Measurements from ENCODE around the gene UIMC1. TPM values are rescaled to one million over a fixed set of nuclear protein-coding genes. Genes with fewer than 3 reads are reported as not detected.

UIMC1 gene
- total RNA-seq, 1 donor from 2014 or later: 24.5 TPM

GRCh38 chr5:176965633-176966032 lies 40.9 kb downstream of the UIMC1 start:
- Histone ChIP-seq H3K36me3 (ENCODE audit: control insufficient read depth, insufficient read depth, low read length) (peaks cover 11% of the 10 kb centered on the region), H3K4me3 (ENCODE audit: low read depth, low read length) (no peak overlapping the region), H3K27me3 (ENCODE audit: control insufficient read depth, insufficient read depth, low read length) (no peaks in the 10 kb centered on the region)
- no peak for DNase-seq (ENCODE audit: low read depth)
- no peak for FAIRE-seq
- no peak for TF ChIP-seq CTCF (IDR thresholded peaks at IDR 0.05; ENCODE audit: insufficient read depth, low read length, severe bottlenecking)

- Histone ChIP-seq H3K36me3 (ENCODE audit: control insufficient read depth, insufficient read depth, low read length) (peaks cover 2% of the 10 kb centered on the region), H3K4me3 (ENCODE audit: low read depth, low read length) (no peak overlapping the region), H3K27me3 (ENCODE audit: control insufficient read depth, insufficient read depth, low read length) (no peaks in the 10 kb centered on the region)
- DNase-seq (ENCODE audit: low read depth): peak; percentile 52
- FAIRE-seq: no peak
- TF ChIP-seq CTCF (IDR thresholded peaks at IDR 0.05; ENCODE audit: insufficient read depth, low read length, severe bottlenecking): peak; percentile 32
Measured at GRCh38 chr5:176959051-176959450, 47.5 kb downstream of the UIMC1 start.

- FAIRE-seq (no peak), DNase-seq (ENCODE audit: low read depth) (no peak)
- Histone ChIP-seq H3K4me3 (ENCODE audit: low read depth, low read length) (no peak overlapping the region), H3K27me3 (ENCODE audit: control insufficient read depth, insufficient read depth, low read length) (no peaks in the 10 kb centered on the region), H3K36me3 (ENCODE audit: control insufficient read depth, insufficient read depth, low read length) (peaks cover 7% of the 10 kb centered on the region)
- TF ChIP-seq CTCF (IDR thresholded peaks at IDR 0.05; ENCODE audit: insufficient read depth, low read length, severe bottlenecking): no peak
Measured at GRCh38 chr5:176956756-176957155, 49.8 kb downstream of the UIMC1 start.

- TF ChIP-seq CTCF (IDR thresholded peaks at IDR 0.05; ENCODE audit: insufficient read depth, low read length, severe bottlenecking): no peak
- no peak for FAIRE-seq
- peaks cover 7% of the 10 kb centered on the region for H3K36me3 ChIP-seq (ENCODE audit: control insufficient read depth, insufficient read depth, low read length)
- no peaks in the 10 kb centered on the region for H3K27me3 ChIP-seq (ENCODE audit: control insufficient read depth, insufficient read depth, low read length)
- DNase-seq (ENCODE audit: low read depth): peak; percentile 51
- no peak overlapping the region for H3K4me3 ChIP-seq (ENCODE audit: low read depth, low read length)
Measured at GRCh38 chr5:176955895-176956294, 50.7 kb downstream of the UIMC1 start.

GRCh38 chr5:176954050-176954449 lies 52.5 kb downstream of the UIMC1 start:
- no peak for TF ChIP-seq CTCF (IDR thresholded peaks at IDR 0.05; ENCODE audit: insufficient read depth, low read length, severe bottlenecking)
- Histone ChIP-seq H3K27me3 (ENCODE audit: control insufficient read depth, insufficient read depth, low read length) (no peaks in the 10 kb centered on the region), H3K36me3 (ENCODE audit: control insufficient read depth, insufficient read depth, low read length) (peaks cover 9% of the 10 kb centered on the region), H3K4me3 (ENCODE audit: low read depth, low read length) (no peak overlapping the region)
- DNase-seq (ENCODE audit: low read depth): no peak
- no peak for FAIRE-seq

GRCh38 chr5:176952531-176953193 lies 53.9 kb downstream of the UIMC1 start:
- Histone ChIP-seq H3K27me3 (ENCODE audit: control insufficient read depth, insufficient read depth, low read length) (no peaks in the 10 kb centered on the region), H3K36me3 (ENCODE audit: control insufficient read depth, insufficient read depth, low read length) (peaks cover 9% of the 10 kb centered on the region), H3K4me3 (ENCODE audit: low read depth, low read length) (no peak overlapping the region)
- DNase-seq (ENCODE audit: low read depth) (no peak), FAIRE-seq (no peak)
- TF ChIP-seq CTCF (IDR thresholded peaks at IDR 0.05; ENCODE audit: insufficient read depth, low read length, severe bottlenecking): no peak

Measured in bronchial epithelial cell (primary cell).